ENCODE results near the gene TIPRL.
A peak's percentile ranks its signal among the peaks of the same experiment; 100 is the strongest.

Gene TIPRL

DNA sequence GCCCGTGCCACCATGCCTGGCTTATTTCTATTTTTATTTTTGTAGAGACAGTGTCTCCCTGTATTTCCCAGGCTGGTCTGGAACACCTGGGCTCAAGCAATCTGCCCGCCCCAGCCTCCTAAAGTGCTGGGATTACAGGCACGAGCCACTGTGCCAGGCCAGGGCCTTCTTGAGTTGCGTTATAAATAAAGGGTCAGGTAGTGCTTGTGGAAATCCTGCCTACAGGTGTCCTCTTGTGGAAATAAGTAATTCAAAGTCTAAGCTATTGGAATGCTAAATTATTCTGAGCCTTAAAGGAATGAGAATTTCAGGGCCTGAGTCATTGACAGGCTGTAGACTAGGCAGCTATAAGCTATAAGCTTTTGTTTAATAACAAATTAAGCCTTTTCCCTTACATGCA, 38.9 kb downstream of the TIPRL start:
- no peak for DNase-seq

- no peak for DNase-seq
These were observed 39.9 kb downstream of the TIPRL start for GRCh38 chr1:168218658-168219057.

- DNase-seq = no peak
These were observed 41.7 kb downstream of the TIPRL start for GRCh38 chr1:168220470-168220871.

DNA sequence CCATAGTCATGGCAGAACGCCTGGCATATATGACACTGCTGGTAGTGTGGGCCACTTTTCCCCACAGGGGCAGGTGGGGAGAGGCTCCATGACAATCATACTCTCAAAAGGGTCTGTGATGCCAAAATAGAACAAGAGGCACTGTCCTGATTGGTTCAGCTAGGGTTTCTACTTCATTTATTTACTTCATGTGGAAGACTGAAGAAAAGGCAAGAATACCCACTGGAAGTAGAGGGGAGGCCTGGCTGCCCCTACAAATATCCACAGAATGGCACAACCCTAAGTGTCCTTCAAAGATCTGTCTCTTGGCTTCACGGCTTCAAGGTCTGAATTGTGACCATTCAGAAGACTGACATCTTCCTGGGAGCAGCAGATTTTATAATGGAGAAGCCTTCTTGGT, 42.5 kb downstream of the TIPRL start:
- no peak for DNase-seq

- no peak for DNase-seq
These were observed 44.5 kb downstream of the TIPRL start for GRCh38 chr1:168223261-168223660.

GRCh38 chr1:168223681-168224540, 45.1 kb downstream of the TIPRL start:
- no peak for DNase-seq

DNA sequence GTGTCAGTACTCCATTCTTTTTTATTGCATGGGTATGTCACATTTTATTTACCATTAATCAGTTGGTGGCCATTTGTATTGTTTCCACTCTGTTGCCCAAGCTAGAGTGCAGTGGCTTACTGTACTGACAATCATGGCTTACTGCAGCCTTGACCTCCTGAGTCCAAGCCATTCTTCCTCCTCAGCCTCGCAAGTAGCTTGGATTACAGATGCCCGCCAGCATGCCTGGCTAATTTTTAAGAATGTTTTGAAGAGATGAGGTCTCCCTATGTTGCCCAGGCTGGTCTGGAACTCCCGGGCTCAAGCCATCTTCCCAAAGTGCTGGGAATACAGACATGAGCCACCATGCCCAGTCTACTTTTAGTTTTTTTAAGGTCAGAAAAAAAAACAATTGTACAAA, 46.2 kb downstream of the TIPRL start:
- no peak for DNase-seq

DNA sequence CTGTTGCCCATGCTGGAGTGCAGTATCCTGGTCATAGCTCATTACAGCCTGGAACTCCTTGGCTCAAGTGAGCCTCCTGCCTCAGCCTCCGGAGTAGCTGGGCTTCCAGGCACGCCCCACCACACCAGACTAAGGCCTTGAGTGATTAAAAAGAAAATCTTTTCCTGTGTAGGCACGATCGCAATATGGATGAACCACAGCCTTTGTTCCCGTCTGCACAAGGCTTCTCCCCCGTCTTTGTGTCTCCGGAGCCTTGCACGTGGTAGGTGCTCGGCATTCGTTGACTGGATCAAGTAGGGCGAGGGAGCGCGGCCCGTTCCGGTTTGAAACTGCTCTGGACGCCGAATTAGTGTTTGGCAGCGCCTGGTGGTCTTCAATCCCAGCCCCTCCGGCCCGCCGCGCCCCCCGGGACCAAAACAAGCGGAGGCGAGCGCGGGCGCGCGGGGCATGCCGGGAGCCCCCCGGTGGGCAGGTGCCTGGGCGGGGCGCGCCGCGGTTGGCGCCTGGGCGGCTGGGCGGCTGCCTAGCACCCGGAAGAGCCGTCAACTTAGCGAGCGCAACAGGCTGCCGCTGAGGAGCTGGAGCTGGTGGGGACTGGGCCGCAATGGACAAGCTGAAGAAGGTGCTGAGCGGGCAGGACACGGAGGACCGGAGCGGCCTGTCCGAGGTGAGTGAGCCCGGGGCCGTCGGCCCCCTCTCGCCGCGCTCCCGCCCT, 46.9 kb downstream of the TIPRL start, which contains the start of gene SFT2D2:
SFT2D2 (plus strand) TSS at position 529 of the 715 bp plus-strand sequence; CDS start at position 605, 76 bp downstream.
- DNase-seq = peak; percentile 57

- no peak for DNase-seq
These were observed 48.9 kb downstream of the TIPRL start for GRCh38 chr1:168227620-168228019.

- DNase-seq = no peak
These were observed 51.1 kb downstream of the TIPRL start for GRCh38 chr1:168229893-168230292.

DNA sequence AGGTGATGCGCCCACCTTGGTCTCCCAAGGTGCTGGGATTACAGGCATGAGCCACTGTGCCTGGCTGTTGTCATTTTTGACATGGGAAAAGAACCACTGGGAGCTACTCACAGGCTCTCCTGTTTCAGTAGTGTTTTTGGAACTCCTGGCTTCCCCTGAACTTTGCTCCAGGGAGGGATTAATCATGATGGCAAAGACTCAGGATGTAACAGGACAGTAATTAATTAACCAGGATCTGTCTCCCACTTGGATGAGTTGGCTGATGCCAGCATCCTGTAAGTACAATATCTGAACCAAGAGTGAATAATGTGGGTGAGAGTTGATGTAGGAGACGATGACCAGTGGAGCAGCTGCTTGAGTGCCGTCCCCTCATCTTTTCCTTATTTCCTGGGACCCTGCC, 51.9 kb downstream of the TIPRL start:
- DNase-seq = no peak

DNA sequence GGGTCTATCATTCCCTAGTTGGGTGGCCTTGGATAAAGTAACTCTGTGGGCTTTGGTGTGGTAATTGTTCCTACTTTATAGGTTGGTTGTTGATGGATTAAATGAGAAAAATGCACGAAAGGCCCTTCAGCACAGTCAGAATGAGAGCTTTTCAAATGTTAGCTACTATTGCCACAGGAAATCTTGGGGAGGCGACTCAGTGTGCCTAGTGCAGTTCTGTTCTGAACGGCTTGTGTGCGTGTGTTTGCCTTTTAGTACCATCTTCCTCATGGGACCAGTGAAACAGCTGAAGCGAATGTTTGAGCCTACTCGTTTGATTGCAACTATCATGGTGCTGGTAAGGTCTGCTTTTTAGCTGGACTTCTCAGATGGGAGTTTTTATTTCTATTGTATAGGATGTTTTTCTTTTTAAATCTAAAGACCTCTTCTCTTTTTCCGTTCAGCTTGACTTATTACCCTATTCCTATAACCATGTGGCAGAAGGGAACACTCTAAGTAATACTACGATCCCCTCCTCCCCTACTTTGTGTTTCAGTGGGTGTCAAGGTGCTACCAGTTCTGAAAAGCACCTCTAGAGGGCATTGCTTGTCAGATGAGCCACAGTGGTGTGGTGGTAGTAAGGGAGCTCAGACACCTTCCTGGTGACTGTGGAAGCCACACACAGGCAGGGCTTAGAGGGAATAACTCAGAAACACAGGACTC, 56.2 kb downstream of the TIPRL start:
- no peak for DNase-seq

DNA sequence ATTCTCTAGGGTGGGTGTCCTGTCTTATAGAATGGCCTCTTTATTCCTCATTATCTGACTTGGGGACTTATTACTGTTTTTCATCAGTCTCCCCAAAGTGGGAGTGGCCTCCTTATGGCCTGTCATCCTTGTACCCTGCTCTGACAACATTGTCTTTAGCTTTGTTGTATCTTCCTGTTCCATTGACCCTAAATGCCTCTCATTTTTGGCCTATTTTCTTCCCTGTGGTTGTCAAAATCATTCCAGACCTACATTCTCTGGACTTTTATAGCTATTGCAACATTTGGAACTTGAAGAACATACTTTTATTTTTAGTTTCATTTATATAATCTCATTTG, 56.8 kb downstream of the TIPRL start:
- DNase-seq = no peak

DNA sequence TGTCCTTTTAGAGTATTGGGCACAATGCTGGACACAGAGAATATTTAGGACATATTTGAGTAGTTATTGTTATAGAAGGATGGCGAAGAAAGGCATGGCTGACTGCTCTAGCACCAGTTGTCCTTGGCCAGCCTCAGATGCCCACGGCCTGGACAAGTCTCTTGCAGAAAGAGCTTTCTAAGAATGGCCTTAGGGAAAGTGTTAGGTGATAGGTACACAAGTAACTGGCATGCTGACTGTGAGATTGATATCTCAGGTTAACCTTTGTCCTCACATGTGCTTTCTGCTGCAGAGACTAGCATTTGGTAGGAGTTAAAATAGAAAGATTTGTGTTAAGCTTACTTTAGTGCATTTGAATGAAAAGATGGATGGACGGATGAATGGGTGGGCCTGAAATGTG, 57.2 kb downstream of the TIPRL start:
- DNase-seq = no peak

DNA sequence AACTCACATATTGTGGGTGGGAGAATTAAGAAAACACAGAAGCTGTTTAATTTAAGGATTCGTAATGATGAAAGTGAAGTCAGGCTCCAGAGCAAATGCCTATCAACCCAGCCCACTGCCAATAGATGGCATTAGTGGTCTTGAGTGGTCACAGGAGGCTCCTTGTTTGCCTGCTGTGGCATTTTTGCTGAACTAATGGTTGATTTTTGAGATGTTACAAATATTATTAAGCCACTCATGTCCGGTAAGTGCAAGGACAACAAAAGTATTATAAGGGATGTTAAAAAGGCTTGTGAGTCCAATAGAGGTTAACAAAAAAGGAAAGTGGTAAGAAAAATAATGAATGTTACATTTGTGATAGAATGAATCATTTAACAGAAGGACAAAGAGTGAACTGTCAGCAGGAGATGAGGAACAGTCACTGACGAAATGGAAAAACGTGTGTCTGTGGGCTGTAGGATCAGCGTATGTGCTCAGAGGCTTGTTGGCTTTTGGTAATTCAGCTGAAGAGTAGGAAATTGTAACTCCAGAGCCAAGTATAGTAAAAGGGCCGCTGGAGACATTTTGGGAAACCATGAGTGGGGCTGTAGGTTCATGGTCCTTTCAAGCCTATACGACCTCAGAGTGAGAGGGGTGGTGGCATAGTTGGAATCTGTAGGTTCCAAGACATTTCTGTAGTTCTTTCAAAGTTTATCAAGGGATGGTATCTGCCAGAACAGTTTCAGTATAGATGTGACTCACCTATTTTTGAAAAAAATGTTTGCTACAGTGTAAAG, 58.3 kb downstream of the TIPRL start:
- no peak for DNase-seq

GRCh38 chr1:168243198-168243597, 64.4 kb downstream of the TIPRL start:
- no peak for DNase-seq

DNA sequence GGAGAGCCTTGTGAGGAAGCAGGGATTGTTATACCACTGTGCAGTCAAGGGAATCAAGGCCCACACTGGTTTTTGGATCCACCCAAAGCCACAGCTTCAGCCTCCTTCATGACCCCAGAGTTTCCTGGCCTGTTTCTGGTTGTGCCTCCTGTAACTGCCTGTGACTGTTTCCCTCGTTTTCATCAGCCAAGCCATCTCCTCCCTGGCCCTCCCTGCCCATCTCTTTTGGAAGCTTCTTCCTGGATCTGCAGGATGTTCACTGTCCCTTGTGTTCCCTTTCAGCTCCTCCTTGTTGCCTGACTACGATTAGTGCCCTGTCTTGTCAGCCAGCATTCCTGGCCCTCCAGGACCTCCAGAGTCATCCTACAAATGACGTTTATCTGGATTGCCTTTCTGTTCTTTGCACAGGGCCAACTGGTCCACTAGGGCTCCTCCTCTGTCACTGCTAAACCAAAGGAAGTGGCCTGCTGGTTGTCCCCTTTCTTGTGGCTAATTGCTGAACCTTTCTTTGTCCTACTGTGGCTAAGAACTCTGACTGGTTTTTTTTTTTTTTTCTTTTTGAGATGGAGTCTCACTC, 65.0 kb downstream of the TIPRL start:
- no peak for DNase-seq

DNA sequence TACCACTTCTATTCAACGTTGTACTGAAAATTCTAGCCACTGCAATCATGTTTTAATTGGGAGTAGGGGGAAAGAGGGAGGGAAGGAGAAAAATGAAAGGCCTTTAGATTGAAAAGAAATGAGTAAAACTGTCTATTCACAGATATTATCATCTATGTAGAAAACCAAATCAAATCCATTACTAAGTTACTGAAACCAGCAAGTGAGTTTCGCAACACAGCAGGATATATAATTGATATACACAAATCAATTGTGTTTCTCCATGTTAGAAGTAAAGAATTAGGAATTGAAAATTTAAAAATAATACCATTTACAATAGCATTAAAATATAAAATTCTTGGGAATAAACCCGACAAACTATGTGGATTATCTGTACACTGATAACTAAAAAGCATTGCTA, 66.3 kb downstream of the TIPRL start:
- no peak for DNase-seq

GRCh38 chr1:168246506-168246905, 67.7 kb downstream of the TIPRL start:
- no peak for DNase-seq

Measured in NCI-H2107 (cell line).